ENCODE measurements around the gene NFIB. TPM values are rescaled to one million over a fixed set of nuclear protein-coding genes. Genes with fewer than 3 reads are reported as not detected.

NFIB gene
- total RNA-seq (36.3 and 56.0 TPM in 2 replicates), polyA plus RNA-seq (29.3 and 46.5 TPM in 2 replicates), polyA minus RNA-seq (ENCODE audit: low replicate concordance) (69.4 and 157 TPM in 2 replicates)
- polyA plus RNA-seq (2012), result 17.0 and 20.4 TPM in 2 replicates

GRCh38 chr9:14313951-14314423 is at the start of gene NFIB:
NFIB (minus strand) TSS chr9:14314141; CDS start chr9:14313511, 630 bp downstream.
- Histone ChIP-seq H3K9ac (ENCODE audit: insufficient read depth, low read length) (peak within 1 kb of the TSS; percentile 77), H3K4me1 (ENCODE audit: control insufficient read depth, extremely low read depth, insufficient read depth, low read length) (no peaks in the 10 kb centered on the region), H3K27ac (ENCODE audit: insufficient read depth, low read length) (peak within 1 kb of the TSS; percentile 86), H3K9me3 (ENCODE audit: control insufficient read depth, insufficient read depth, low read depth, low read length) (no peaks in the 10 kb centered on the region), H3K4me2 (ENCODE audit: extremely low read depth, insufficient read depth, low read length) (peak within 1 kb of the TSS; percentile 96), H3K4me3 (replicated peaks in 1 of 4; ENCODE audit: control extremely low read depth in 1 of 4, insufficient read depth in 1 of 4, low read depth in 3 of 4, low read length in 4 of 4) (peak within 1 kb of the TSS; percentile 85 to 98 (median 90)), H4K20me1 (ENCODE audit: control insufficient read depth, extremely low read depth, insufficient read depth, low read length) (no peaks in the 10 kb centered on the region), H3K36me3 (ENCODE audit: control insufficient read depth, insufficient read depth, low read length) (no peaks in the 10 kb centered on the region), H3K27me3 (ENCODE audit: control insufficient read depth, insufficient read depth, low read length) (no peaks in the 10 kb centered on the region), H2AFZ (ENCODE audit: low read length) (peak within 1 kb of the TSS; percentile 19), H3K79me2 (ENCODE audit: control insufficient read depth, insufficient read depth, low read length) (peaks cover 43% of the 10 kb centered on the region)
- no peak for TF ChIP-seq EZH2 (IDR thresholded peaks at IDR 0.05; ENCODE audit: low read length, missing control alignments)
- TF ChIP-seq, protein P1, sequence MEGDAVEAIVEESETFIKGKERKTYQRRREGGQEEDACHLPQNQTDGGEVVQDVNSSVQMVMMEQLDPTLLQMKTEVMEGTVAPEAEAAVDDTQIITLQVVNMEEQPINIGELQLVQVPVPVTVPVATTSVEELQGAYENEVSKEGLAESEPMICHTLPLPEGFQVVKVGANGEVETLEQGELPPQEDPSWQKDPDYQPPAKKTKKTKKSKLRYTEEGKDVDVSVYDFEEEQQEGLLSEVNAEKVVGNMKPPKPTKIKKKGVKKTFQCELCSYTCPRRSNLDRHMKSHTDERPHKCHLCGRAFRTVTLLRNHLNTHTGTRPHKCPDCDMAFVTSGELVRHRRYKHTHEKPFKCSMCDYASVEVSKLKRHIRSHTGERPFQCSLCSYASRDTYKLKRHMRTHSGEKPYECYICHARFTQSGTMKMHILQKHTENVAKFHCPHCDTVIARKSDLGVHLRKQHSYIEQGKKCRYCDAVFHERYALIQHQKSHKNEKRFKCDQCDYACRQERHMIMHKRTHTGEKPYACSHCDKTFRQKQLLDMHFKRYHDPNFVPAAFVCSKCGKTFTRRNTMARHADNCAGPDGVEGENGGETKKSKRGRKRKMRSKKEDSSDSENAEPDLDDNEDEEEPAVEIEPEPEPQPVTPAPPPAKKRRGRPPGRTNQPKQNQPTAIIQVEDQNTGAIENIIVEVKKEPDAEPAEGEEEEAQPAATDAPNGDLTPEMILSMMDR (conservative IDR thresholded peaks at IDR 0.05 in 1 of 2, IDR thresholded peaks at IDR 0.05 in 1 of 2; ENCODE audit: low read depth in 1 of 2, low read length in 2 of 2), result no peak
- peak; percentile 60 to 68 for DNase-seq (ENCODE audit: low read depth in 2 of 2)

GRCh38 chr9:14362175-14362574 is 48.2 kb upstream of the NFIB start:
- no peaks in the 10 kb centered on the region for H3K9me3 ChIP-seq (ENCODE audit: control insufficient read depth, insufficient read depth, low read depth, low read length)
- H3K27ac ChIP-seq (ENCODE audit: insufficient read depth, low read length), result no peak overlapping the region
- peaks cover 12% of the 10 kb centered on the region for H3K4me1 ChIP-seq (ENCODE audit: control insufficient read depth, extremely low read depth, insufficient read depth, low read length)
- H2AFZ ChIP-seq (ENCODE audit: low read length), result no peak overlapping the region
- H3K27me3 ChIP-seq (ENCODE audit: control insufficient read depth, insufficient read depth, low read length), result no peaks in the 10 kb centered on the region
- TF ChIP-seq, protein P1 (conservative IDR thresholded peaks at IDR 0.05 in 1 of 2, IDR thresholded peaks at IDR 0.05 in 1 of 2; ENCODE audit: low read depth in 1 of 2, low read length in 2 of 2), result no peak
- TF ChIP-seq EZH2 (IDR thresholded peaks at IDR 0.05; ENCODE audit: low read length, missing control alignments), result no peak
- H3K4me2 ChIP-seq (ENCODE audit: extremely low read depth, insufficient read depth, low read length), result no peak overlapping the region
- peak; percentile 64 to 83 for DNase-seq (ENCODE audit: low read depth in 2 of 2)
- no peaks in the 10 kb centered on the region for H4K20me1 ChIP-seq (ENCODE audit: control insufficient read depth, extremely low read depth, insufficient read depth, low read length)
- H3K9ac ChIP-seq (ENCODE audit: insufficient read depth, low read length), result no peak overlapping the region
- H3K4me3 ChIP-seq (replicated peaks in 1 of 4; ENCODE audit: control extremely low read depth in 1 of 4, insufficient read depth in 1 of 4, low read depth in 3 of 4, low read length in 4 of 4), result no peak overlapping the region
- H3K79me2 ChIP-seq (ENCODE audit: control insufficient read depth, insufficient read depth, low read length), result no peaks in the 10 kb centered on the region
- H3K36me3 ChIP-seq (ENCODE audit: control insufficient read depth, insufficient read depth, low read length), result no peaks in the 10 kb centered on the region

DNA sequence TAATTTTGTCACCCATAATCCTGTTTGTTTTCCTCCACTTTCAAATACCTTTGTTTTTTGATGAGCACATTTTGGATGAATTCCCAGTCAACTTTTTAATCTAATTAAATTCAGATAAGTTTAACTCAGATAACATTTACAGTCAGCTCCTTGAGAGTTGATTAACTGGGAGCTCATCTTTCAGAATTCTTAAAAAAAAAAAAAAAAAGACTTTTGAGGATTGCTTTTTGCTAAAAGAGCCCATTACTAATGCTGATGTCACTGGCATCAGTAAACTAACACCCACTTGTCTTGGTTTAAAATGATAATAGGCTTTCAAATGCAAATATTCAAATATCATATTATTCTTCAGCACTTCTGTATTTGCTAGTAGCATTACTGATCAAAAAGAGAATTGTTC is 47.1 kb upstream of the NFIB start:
- H4K20me1 ChIP-seq (ENCODE audit: control insufficient read depth, extremely low read depth, insufficient read depth, low read length), result no peaks in the 10 kb centered on the region
- H3K9me3 ChIP-seq (ENCODE audit: control insufficient read depth, insufficient read depth, low read depth, low read length), result no peaks in the 10 kb centered on the region
- H3K4me3 ChIP-seq (replicated peaks in 1 of 4; ENCODE audit: control extremely low read depth in 1 of 4, insufficient read depth in 1 of 4, low read depth in 3 of 4, low read length in 4 of 4), result no peak overlapping the region
- TF ChIP-seq, protein P1 (conservative IDR thresholded peaks at IDR 0.05 in 1 of 2, IDR thresholded peaks at IDR 0.05 in 1 of 2; ENCODE audit: low read depth in 1 of 2, low read length in 2 of 2), result no peak
- no peak for TF ChIP-seq EZH2 (IDR thresholded peaks at IDR 0.05; ENCODE audit: low read length, missing control alignments)
- DNase-seq (ENCODE audit: low read depth in 2 of 2), result no peak
- no peak overlapping the region for H3K27ac ChIP-seq (ENCODE audit: insufficient read depth, low read length)
- H2AFZ ChIP-seq (ENCODE audit: low read length), result no peak overlapping the region
- H3K4me2 ChIP-seq (ENCODE audit: extremely low read depth, insufficient read depth, low read length), result no peak overlapping the region
- no peaks in the 10 kb centered on the region for H3K79me2 ChIP-seq (ENCODE audit: control insufficient read depth, insufficient read depth, low read length)
- H3K27me3 ChIP-seq (ENCODE audit: control insufficient read depth, insufficient read depth, low read length), result no peaks in the 10 kb centered on the region
- H3K9ac ChIP-seq (ENCODE audit: insufficient read depth, low read length), result no peak overlapping the region
- H3K36me3 ChIP-seq (ENCODE audit: control insufficient read depth, insufficient read depth, low read length), result no peaks in the 10 kb centered on the region
- H3K4me1 ChIP-seq (ENCODE audit: control insufficient read depth, extremely low read depth, insufficient read depth, low read length), result peaks cover 9% of the 10 kb centered on the region
